Measurements from ENCODE around the gene LEFTY1. TPM values are rescaled to one million over a fixed set of nuclear protein-coding genes. Genes with fewer than 3 reads are reported as not detected.

LEFTY1 gene
- total and polyA plus RNA-seq, 8 donors: 4.1 to 146 (median 47.6) TPM

- no peaks in the 10 kb centered on the region for H3K27me3 ChIP-seq
- WGBS, 2 donors: 54 to 67% methylated on average over 4 of the region's 4 CpGs
- ATAC-seq: no peak
- peak in 2 of 6 donors; percentile 14 to 33 for DNase-seq
- TF ChIP-seq CTCF (IDR thresholded peaks at IDR 0.05): no peak
- no peak overlapping the region for H3K4me3 ChIP-seq
- peak overlapping the region; percentile 10 to 89 (median 60) for H3K27ac ChIP-seq
- intact Hi-C loops (cut with DNase I): no loop called here
- H3K4me1 ChIP-seq: peaks cover 40 to 56% (median 47%) of the 10 kb centered on the region in 3 donors
- H3K36me3 ChIP-seq: peaks cover 4 to 16% (median 13%) of the 10 kb centered on the region in 3 donors
- no peak for FAIRE-seq
- no peaks in the 10 kb centered on the region for H3K9me3 ChIP-seq
Measured at GRCh38 chr1:225878282-225878681, 10.7 kb downstream of the LEFTY1 start.

GRCh38 chr1:225877580-225877979 is 11.4 kb downstream of the LEFTY1 start:
- H3K4me1 ChIP-seq: peaks cover 40 to 54% (median 47%) of the 10 kb centered on the region in 3 donors
- no peaks in the 10 kb centered on the region for H3K9me3 ChIP-seq
- H3K4me3 ChIP-seq: no peak overlapping the region
- no peaks in the 10 kb centered on the region for H3K27me3 ChIP-seq
- intact Hi-C loops (cut with DNase I): no loop called here
- 23 to 32% methylated on average over 10 of the region's 10 CpGs for WGBS, 2 donors
- FAIRE-seq (no peak), ATAC-seq (peak in 1 of 4 donors; percentile 1), DNase-seq (peak in 5 of 6 donors; percentile 55 to 83 (median 72))
- peak in 1 of 4 donors; percentile 21 for TF ChIP-seq CTCF (IDR thresholded peaks at IDR 0.05)
- H3K36me3 ChIP-seq: peaks cover 4 to 23% (median 15%) of the 10 kb centered on the region in 3 donors
- H3K27ac ChIP-seq: peak overlapping the region; percentile 10 to 89 (median 54)

GRCh38 chr1:225876900-225877510 is 11.9 kb downstream of the LEFTY1 start:
- no peak for DNase-seq
- no peak for TF ChIP-seq CTCF (IDR thresholded peaks at IDR 0.05)
- H3K4me3 ChIP-seq: no peak overlapping the region
- H3K27me3 ChIP-seq: no peaks in the 10 kb centered on the region
- peaks cover 4 to 24% (median 15%) of the 10 kb centered on the region in 3 donors for H3K36me3 ChIP-seq
- H3K9me3 ChIP-seq: no peaks in the 10 kb centered on the region
- no peak for ATAC-seq
- peaks cover 40 to 57% (median 47%) of the 10 kb centered on the region in 3 donors for H3K4me1 ChIP-seq
- FAIRE-seq: no peak
- WGBS, 2 donors: 66 to 70% methylated on average over 12 of the region's 12 CpGs
- intact Hi-C loops (cut with DNase I): no loop called here
- H3K27ac ChIP-seq: peak overlapping the region in 2 of 4 donors; percentile 85 to 89

GRCh38 chr1:225875044-225875815 is 13.7 kb downstream of the LEFTY1 start:
- Histone ChIP-seq H3K27me3 (no peaks in the 10 kb centered on the region), H3K9me3 (no peaks in the 10 kb centered on the region), H3K4me3 (no peak overlapping the region), H3K27ac (peak overlapping the region; percentile 73 to 89 (median 86)), H3K36me3 (peaks cover 4 to 40% (median 15%) of the 10 kb centered on the region in 3 donors), H3K4me1 (peaks cover 37 to 62% (median 50%) of the 10 kb centered on the region in 3 donors)
- ATAC-seq (peak; percentile 76 to 84 (median 78)), FAIRE-seq (no peak), DNase-seq (peak in 5 of 6 donors; percentile 73 to 84 (median 79))
- intact Hi-C loops (cut with DNase I): no loop called here
- WGBS, 2 donors: 57 to 60% methylated on average over 12 of the region's 12 CpGs
- TF ChIP-seq CTCF (IDR thresholded peaks at IDR 0.05): no peak

Measured in pancreas (tissue), 10 donors.